ENCODE data around the gene PDGFRB.

PDGFRB gene

DNA sequence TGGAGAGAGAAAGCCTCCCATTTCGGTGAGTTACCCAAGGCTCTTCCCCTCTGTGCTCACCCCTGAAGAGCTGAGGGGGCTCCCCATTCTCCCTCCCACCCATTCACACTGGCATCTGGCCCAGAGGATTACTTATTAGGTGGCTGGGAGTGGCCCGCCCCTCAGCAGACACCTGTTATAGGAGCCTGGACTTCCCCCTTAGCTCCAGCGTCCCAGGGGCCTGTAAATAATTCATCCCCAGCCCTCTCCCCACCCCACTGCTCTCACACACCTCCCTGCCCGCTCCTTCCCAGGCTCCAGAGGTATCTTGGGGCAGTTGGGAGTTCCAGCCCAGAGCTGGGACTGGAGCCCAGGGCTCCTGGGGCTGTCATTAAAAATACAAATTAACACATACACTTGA, 22.6 kb upstream of the PDGFRB start:
- Histone ChIP-seq H4K91ac (ENCODE audit: low read depth, low read length, poor library complexity) (no peak overlapping the region), H3K23ac (ENCODE audit: low read depth, low read length, poor library complexity) (no peak overlapping the region), H3K9ac (ENCODE audit: low read depth, low read length, poor library complexity) (no peak overlapping the region), H4K8ac (ENCODE audit: low read depth, low read length) (no peak overlapping the region), H3K18ac (ENCODE audit: low read length) (no peak overlapping the region), H3K4me3 (ENCODE audit: low read length in 2 of 2) (no peak overlapping the region), H3K14ac (ENCODE audit: low read length) (no peak overlapping the region), H2BK15ac (ENCODE audit: low read length) (no peak overlapping the region), H2BK5ac (ENCODE audit: low read length) (no peak overlapping the region), H3K9me3 (replicated peaks in 1 of 2; ENCODE audit: control insufficient read depth in 2 of 2, insufficient read depth in 1 of 2, low read depth in 1 of 2, low read length in 2 of 2) (no peaks in the 10 kb centered on the region), H3K36me3 (replicated peaks in 1 of 2; ENCODE audit: control insufficient read depth in 2 of 2, insufficient read depth in 2 of 2, low read length in 2 of 2) (no peaks in the 10 kb centered on the region), H3K4ac (ENCODE audit: low read length) (no peak overlapping the region), H2AK5ac (ENCODE audit: low read depth, low read length) (no peak overlapping the region), H2AFZ (ENCODE audit: low read length) (no peak overlapping the region), H3K4me1 (ENCODE audit: control insufficient read depth in 2 of 2, insufficient read depth in 1 of 2, low read depth in 1 of 2, low read length in 2 of 2) (peaks cover 1% of the 10 kb centered on the region in 2 donors), H3K27ac (replicated peaks; ENCODE audit: low read length) (no peak overlapping the region), H3K79me1 (ENCODE audit: low read depth, low read length) (no peaks in the 10 kb centered on the region), H3K27me3 (ENCODE audit: control insufficient read depth in 3 of 3, insufficient read depth in 3 of 3, low read depth in 1 of 3, low read length in 3 of 3) (peaks cover 0 to 23% (median 0%) of the 10 kb centered on the region in 3 experiments), H2BK12ac (ENCODE audit: low read length) (no peak overlapping the region), H2BK120ac (ENCODE audit: low read depth, low read length) (no peak overlapping the region), H3K4me2 (ENCODE audit: insufficient read depth, low read length, poor library complexity, severe bottlenecking) (no peak overlapping the region)
- whole genome bisulfite sequencing, 2 donors (ENCODE audit: extremely low coverage in 2 of 2, insufficient read length in 2 of 2, insufficient replicate concordance in 1 of 2) = no CpG with 5 or more reads among the region's 4 CpGs
- no peak for DNase-seq (ENCODE audit: low spot score)

DNA sequence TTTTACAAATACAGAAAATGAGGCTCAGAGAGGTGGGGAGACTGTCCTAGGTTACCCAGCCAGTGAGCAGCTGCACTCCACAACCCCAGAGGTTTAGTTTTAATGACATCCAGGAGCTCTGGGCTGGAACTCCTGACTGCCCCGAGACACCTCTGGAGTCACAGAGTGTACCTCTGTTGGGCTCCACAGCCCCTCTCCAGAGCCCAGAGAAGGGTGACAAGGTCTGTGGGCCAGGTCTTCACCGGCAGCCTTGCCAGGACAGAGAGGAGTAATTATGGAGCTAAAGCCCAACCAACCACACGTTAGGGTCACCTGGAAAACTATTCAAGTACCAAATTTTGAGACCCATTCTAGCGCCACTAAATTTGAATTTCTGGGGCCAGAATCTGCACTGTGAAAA, 22.1 kb upstream of the PDGFRB start:
- Histone ChIP-seq H2BK15ac (ENCODE audit: low read length) (no peak overlapping the region), H3K4ac (ENCODE audit: low read length) (no peak overlapping the region), H2BK120ac (ENCODE audit: low read depth, low read length) (no peak overlapping the region), H3K27ac (replicated peaks; ENCODE audit: low read length) (no peak overlapping the region), H3K4me3 (ENCODE audit: low read length in 2 of 2) (no peak overlapping the region), H3K23ac (ENCODE audit: low read depth, low read length, poor library complexity) (no peak overlapping the region), H3K4me2 (ENCODE audit: insufficient read depth, low read length, poor library complexity, severe bottlenecking) (no peak overlapping the region), H3K79me1 (ENCODE audit: low read depth, low read length) (no peaks in the 10 kb centered on the region), H3K27me3 (ENCODE audit: control insufficient read depth in 3 of 3, insufficient read depth in 3 of 3, low read depth in 1 of 3, low read length in 3 of 3) (peaks cover 0 to 23% (median 0%) of the 10 kb centered on the region in 3 experiments), H3K36me3 (replicated peaks in 1 of 2; ENCODE audit: control insufficient read depth in 2 of 2, insufficient read depth in 2 of 2, low read length in 2 of 2) (no peaks in the 10 kb centered on the region), H3K4me1 (ENCODE audit: control insufficient read depth in 2 of 2, insufficient read depth in 1 of 2, low read depth in 1 of 2, low read length in 2 of 2) (peaks cover 1 to 4% of the 10 kb centered on the region in 2 donors), H3K18ac (ENCODE audit: low read length) (no peak overlapping the region), H4K8ac (ENCODE audit: low read depth, low read length) (no peak overlapping the region), H3K9me3 (replicated peaks in 1 of 2; ENCODE audit: control insufficient read depth in 2 of 2, insufficient read depth in 1 of 2, low read depth in 1 of 2, low read length in 2 of 2) (no peaks in the 10 kb centered on the region), H2AFZ (ENCODE audit: low read length) (no peak overlapping the region), H4K91ac (ENCODE audit: low read depth, low read length, poor library complexity) (no peak overlapping the region), H2BK12ac (ENCODE audit: low read length) (no peak overlapping the region), H3K14ac (ENCODE audit: low read length) (no peak overlapping the region), H3K9ac (ENCODE audit: low read depth, low read length, poor library complexity) (no peak overlapping the region), H2AK5ac (ENCODE audit: low read depth, low read length) (no peak overlapping the region), H2BK5ac (ENCODE audit: low read length) (no peak overlapping the region)
- WGBS, 2 donors (ENCODE audit: extremely low coverage in 2 of 2, insufficient read length in 2 of 2, insufficient replicate concordance in 1 of 2) = no CpG with 5 or more reads among the region's 4 CpGs
- DNase-seq (ENCODE audit: low spot score) = no peak

DNA sequence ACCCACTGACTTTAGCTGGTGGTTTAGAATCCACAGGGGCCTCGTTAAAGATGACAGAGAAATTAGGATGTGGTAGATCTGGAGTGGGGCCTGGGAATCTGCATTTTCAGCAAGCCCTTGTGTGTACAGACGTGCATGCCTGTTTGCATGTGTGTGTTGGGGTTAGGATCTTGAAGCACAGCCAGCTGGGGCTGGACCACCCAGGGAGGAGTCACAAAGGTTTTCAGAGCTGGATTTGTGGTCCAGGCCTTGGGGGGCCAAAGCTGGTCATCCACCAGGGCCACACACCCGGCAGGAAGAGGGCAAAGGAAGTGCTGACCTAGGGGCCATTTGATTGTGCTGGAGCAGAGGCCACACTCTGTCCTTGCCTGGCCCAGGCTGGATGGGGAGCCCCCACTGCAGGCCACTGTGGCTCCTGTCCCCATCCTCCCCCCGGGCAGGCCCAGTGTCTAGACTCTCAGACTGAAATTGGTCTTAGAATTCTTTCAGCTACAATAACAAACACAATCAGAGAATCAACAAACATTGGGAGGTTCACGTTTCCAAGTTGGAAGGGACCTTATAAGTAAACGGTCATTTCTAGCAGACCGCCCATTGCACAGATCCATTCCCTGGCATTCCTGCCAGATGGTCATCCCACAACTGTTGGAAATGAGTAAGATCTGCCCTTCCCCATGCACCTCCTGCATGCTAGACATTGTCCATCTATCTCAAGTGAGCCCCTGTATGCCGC, 21.3 kb upstream of the PDGFRB start:
- Histone ChIP-seq H4K8ac (ENCODE audit: low read depth, low read length) (no peak overlapping the region), H4K91ac (ENCODE audit: low read depth, low read length, poor library complexity) (no peak overlapping the region), H3K18ac (ENCODE audit: low read length) (no peak overlapping the region), H2BK15ac (ENCODE audit: low read length) (no peak overlapping the region), H3K14ac (ENCODE audit: low read length) (no peak overlapping the region), H3K4me2 (ENCODE audit: insufficient read depth, low read length, poor library complexity, severe bottlenecking) (no peak overlapping the region), H3K4me1 (ENCODE audit: control insufficient read depth in 2 of 2, insufficient read depth in 1 of 2, low read depth in 1 of 2, low read length in 2 of 2) (peaks cover 1 to 4% of the 10 kb centered on the region in 2 donors), H3K23ac (ENCODE audit: low read depth, low read length, poor library complexity) (no peak overlapping the region), H3K27me3 (ENCODE audit: control insufficient read depth in 3 of 3, insufficient read depth in 3 of 3, low read depth in 1 of 3, low read length in 3 of 3) (peaks cover 0 to 19% (median 0%) of the 10 kb centered on the region in 3 experiments), H3K79me1 (ENCODE audit: low read depth, low read length) (no peaks in the 10 kb centered on the region), H3K9me3 (replicated peaks in 1 of 2; ENCODE audit: control insufficient read depth in 2 of 2, insufficient read depth in 1 of 2, low read depth in 1 of 2, low read length in 2 of 2) (no peaks in the 10 kb centered on the region), H2AFZ (ENCODE audit: low read length) (no peak overlapping the region), H3K4ac (ENCODE audit: low read length) (no peak overlapping the region), H2BK120ac (ENCODE audit: low read depth, low read length) (no peak overlapping the region), H3K9ac (ENCODE audit: low read depth, low read length, poor library complexity) (no peak overlapping the region), H3K4me3 (ENCODE audit: low read length in 2 of 2) (no peak overlapping the region), H3K36me3 (replicated peaks in 1 of 2; ENCODE audit: control insufficient read depth in 2 of 2, insufficient read depth in 2 of 2, low read length in 2 of 2) (no peaks in the 10 kb centered on the region), H2BK12ac (ENCODE audit: low read length) (no peak overlapping the region), H2AK5ac (ENCODE audit: low read depth, low read length) (no peak overlapping the region), H2BK5ac (ENCODE audit: low read length) (no peak overlapping the region), H3K27ac (replicated peaks; ENCODE audit: low read length) (no peak overlapping the region)
- no peak for DNase-seq (ENCODE audit: low spot score)
- no CpG with 5 or more reads among the region's 8 CpGs for WGBS, 2 donors (ENCODE audit: extremely low coverage in 2 of 2, insufficient read length in 2 of 2, insufficient replicate concordance in 1 of 2)

DNA sequence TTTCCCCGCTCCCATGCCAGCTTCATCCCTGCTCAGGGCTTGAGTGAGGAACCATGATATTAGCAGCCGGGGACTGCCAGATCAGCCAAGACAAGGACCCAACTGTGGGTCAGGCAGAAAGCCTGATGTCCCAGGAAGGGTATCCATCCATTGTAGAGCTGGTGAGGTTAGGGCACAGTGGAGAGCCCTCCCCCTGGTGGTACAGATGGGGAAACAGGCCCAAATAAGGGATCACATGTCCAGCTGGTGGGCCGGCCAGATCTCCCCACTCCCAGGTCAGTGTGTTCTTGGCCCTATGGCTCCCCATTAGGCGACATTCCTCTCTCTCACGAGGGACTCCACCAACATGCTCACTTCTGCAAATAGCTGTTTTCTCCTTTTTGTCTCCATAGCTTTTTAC, 19.9 kb upstream of the PDGFRB start:
- no peak for DNase-seq (ENCODE audit: low spot score)
- Histone ChIP-seq H3K27ac (replicated peaks; ENCODE audit: low read length) (no peak overlapping the region), H3K36me3 (replicated peaks in 1 of 2; ENCODE audit: control insufficient read depth in 2 of 2, insufficient read depth in 2 of 2, low read length in 2 of 2) (no peaks in the 10 kb centered on the region), H3K4me3 (ENCODE audit: low read length in 2 of 2) (no peak overlapping the region), H2BK120ac (ENCODE audit: low read depth, low read length) (no peak overlapping the region), H3K79me1 (ENCODE audit: low read depth, low read length) (no peaks in the 10 kb centered on the region), H2BK12ac (ENCODE audit: low read length) (no peak overlapping the region), H3K4ac (ENCODE audit: low read length) (no peak overlapping the region), H3K9me3 (replicated peaks in 1 of 2; ENCODE audit: control insufficient read depth in 2 of 2, insufficient read depth in 1 of 2, low read depth in 1 of 2, low read length in 2 of 2) (no peaks in the 10 kb centered on the region), H2BK15ac (ENCODE audit: low read length) (no peak overlapping the region), H3K27me3 (ENCODE audit: control insufficient read depth in 3 of 3, insufficient read depth in 3 of 3, low read depth in 1 of 3, low read length in 3 of 3) (peaks cover 0 to 19% (median 3%) of the 10 kb centered on the region in 3 experiments), H2BK5ac (ENCODE audit: low read length) (no peak overlapping the region), H2AFZ (ENCODE audit: low read length) (peak overlapping the region; percentile 17), H3K23ac (ENCODE audit: low read depth, low read length, poor library complexity) (no peak overlapping the region), H3K9ac (ENCODE audit: low read depth, low read length, poor library complexity) (no peak overlapping the region), H4K91ac (ENCODE audit: low read depth, low read length, poor library complexity) (no peak overlapping the region), H3K18ac (ENCODE audit: low read length) (no peak overlapping the region), H2AK5ac (ENCODE audit: low read depth, low read length) (no peak overlapping the region), H3K4me1 (ENCODE audit: control insufficient read depth in 2 of 2, insufficient read depth in 1 of 2, low read depth in 1 of 2, low read length in 2 of 2) (peaks cover 1 to 4% of the 10 kb centered on the region in 2 donors), H4K8ac (ENCODE audit: low read depth, low read length) (no peak overlapping the region), H3K14ac (ENCODE audit: low read length) (no peak overlapping the region), H3K4me2 (ENCODE audit: insufficient read depth, low read length, poor library complexity, severe bottlenecking) (no peak overlapping the region)
- no CpG with 5 or more reads among the region's 5 CpGs for WGBS, 2 donors (ENCODE audit: extremely low coverage in 2 of 2, insufficient read length in 2 of 2, insufficient replicate concordance in 1 of 2)

Data from neuronal stem cell (in vitro differentiated cells).